22Rv1 (cell line): Measurements from ENCODE around the gene TAF10.

ENCODE experiments used
- H3K27ac ChIP-seq: fragments of 450-650 bp; 2 replicates; pipeline ENCODE4 v1.5.1; 2017
- CTCF ChIP-seq: fragments of 450-650 bp; IDR thresholded peaks from 2 replicates; pipeline ENCODE4 v1.5.1; 2017; ENCODE audit warnings: mild to moderate bottlenecking
- ZFX ChIP-seq: fragments of 450-650 bp; IDR thresholded peaks from 2 replicates; pipeline ENCODE4 v1.6.1; 2017; ENCODE audit warnings: antibody characterized with exemption, borderline replicate concordance

Gene TAF10

DNA sequence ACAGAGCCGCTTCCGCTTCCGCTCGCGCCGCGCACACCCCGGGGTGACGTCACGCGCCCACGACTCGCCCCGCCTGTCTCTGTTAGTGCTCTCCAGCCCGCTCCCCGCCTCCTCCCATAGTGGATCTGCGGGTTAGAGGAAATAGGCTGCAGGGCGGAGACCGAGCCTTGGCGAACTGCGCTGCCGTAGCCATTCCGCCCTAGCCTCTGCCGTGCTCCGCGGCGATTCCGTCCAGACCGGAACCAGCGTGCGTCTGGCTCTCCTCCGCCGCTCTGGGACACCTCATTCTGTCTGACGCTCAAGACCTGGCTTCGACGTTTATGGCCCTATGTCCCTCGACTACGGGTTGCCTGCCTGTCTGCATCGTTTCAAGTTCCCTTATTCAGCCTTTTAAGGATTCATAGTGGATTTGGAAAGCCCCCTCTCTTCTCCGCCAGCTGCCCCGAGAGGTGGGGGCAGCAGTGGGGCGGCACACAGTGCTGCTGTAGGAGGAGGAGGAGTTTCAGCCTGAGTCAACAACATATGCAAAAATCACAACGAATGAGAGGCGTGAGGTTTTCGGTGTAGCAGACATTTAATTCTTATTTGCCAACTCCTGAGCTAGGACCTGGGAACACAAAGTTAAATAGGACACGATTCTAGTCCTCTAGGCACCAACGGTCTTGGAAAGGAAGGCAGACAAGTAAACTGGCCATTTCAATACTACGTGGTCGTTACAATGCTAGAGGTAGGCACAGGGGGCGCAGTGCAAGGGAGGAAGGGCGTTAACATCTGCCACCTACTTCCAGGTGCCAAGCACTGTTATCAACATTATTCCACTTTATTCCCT is at the start of gene TAF10:
TAF10 (minus strand) TSS at position 4 of the 829 bp plus-strand sequence. CDS start 27 bp downstream, outside the sequence.
- TF ChIP-seq ZFX (no peak), CTCF (peak; percentile 71)
- peak within 1 kb of the TSS; percentile 98 for H3K27ac ChIP-seq

DNA sequence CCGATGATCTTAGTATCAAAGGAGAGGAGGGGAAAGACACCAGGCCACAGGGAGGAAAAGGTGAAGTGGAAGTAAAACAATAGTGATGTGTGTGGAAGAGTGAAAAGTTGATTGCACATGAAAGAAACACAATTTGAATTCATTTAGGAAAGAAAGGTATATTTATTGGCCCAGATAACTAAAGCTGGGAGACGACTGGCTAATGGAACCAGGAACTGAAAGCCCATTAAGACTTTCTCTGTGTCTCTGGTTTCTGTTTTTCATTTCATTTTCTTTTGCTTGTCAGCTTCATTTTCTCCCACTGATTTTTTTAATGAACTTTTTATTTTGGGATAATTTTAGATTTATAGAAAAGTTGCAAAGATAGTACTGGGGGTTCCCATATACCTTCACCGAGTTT is 48.7 kb upstream of the TAF10 start:
- TF ChIP-seq CTCF (no peak), ZFX (no peak)

GRCh38 chr11:6658647-6659046 is 46.6 kb upstream of the TAF10 start:
- TF ChIP-seq CTCF (no peak), ZFX (no peak)

More for the DNA sequence above, 48.7 kb upstream of the TAF10 start:
- H3K27ac ChIP-seq, result no peak overlapping the region

DNA sequence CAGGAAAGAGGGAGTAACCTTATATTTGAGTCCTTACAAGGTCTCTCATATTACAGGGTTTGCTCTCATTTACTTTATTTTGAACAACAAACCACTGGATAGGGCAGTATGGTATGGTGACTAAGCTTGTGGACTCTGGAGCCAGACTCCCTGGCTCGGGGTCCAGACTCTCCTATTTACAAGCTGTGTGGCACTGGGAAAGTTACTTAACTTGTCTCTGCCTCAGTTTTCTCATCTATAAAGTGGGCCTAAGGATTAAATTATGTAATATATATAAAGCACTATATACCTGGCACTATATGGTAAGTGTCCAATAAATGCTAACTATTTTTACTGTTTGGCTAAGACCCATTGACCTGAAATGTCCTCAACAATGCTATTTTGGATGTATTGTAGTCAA is 45.3 kb upstream of the TAF10 start:
- TF ChIP-seq CTCF (no peak), ZFX (no peak)
- no peak overlapping the region for H3K27ac ChIP-seq

More at GRCh38 chr11:6658647-6659046, 46.6 kb upstream of the TAF10 start:
- H3K27ac ChIP-seq, result no peak overlapping the region

DNA sequence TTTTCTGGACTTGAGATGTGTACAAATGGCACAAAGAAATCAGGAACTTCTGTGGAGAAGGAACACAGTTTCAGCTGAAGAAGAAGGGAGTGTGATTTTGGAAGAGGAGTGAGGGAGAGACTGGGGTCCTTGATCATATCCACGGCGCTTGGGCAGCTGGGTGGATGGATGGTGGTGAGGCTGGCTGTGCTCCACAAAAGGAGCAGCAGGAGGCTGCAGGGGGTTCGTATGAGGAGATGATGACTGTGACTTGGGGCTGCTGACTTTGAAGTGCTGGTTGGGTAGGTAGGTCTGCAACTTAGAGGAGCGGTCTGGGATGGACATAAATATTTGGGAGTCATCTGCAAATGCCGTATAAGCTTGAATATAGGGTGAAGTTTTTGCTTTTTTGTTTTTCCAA is 44.9 kb upstream of the TAF10 start:
- H3K27ac ChIP-seq, result no peak overlapping the region
- TF ChIP-seq CTCF, result no peak
- TF ChIP-seq ZFX, result no peak

- TF ChIP-seq ZFX (no peak), CTCF (no peak)
- H3K27ac ChIP-seq, result no peak overlapping the region
These were observed 44.5 kb upstream of the TAF10 start for GRCh38 chr11:6656584-6656915.

DNA sequence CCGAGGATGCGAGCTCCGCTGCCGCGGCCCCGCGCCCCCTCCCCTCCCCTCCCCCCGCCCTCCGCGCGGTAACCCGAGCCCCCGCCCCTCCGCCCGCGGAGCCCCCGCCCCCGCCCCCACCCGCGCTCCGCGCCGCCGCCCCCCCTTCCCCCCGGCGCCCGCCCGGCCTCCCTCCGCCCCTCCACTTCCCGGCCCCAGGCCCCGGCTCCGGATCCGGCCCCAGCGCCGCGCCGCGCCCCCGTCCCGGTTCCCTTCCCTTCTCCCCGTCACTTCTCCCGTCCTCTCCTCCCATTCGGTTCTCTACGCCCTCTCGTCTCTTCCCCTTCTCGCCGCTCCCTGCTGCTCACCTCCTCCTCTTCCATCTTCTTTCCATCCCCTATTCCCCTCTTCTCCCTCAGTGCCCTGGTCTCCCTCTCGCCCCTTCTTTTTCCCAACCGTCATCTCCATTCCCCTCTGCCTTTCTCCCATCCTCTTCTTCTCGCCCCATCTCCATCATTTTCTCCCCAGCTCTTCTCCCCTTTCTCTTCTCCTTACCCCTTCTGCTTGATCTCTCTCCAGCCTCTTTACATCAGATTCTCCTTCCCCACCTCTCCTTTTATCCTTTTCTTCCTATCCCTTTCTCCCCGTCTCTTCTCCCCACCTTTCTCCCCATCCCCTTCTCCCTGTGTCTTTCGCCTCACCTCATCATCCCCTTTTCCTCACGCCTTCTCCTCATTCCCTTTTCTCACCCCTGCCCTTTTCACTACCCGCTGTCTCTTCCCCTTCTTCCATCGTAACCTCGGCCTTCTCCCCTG is 44.0 kb upstream of the TAF10 start, which contains the start of gene DCHS1:
DCHS1 (minus strand) TSS at position 20 of the 794 bp plus-strand sequence. CDS start 14,196 bp downstream, outside the sequence.
- TF ChIP-seq CTCF (no peak), ZFX (no peak)
- H3K27ac ChIP-seq, result no peak within 1 kb of the TSS
